Stimulated activated naive CD4-positive, alpha-beta T cell (primary cell): ENCODE results near the gene RPL23.
A peak's percentile ranks its signal among the peaks of the same experiment; 100 is the strongest.

Experiments used
- DNase-seq, 6 experiments: peaks; one replicate each; lab custom pipeline; 2025; lab: John Stamatoyannopoulos, UW

RPL23 gene

GRCh38 chr17:38883592-38884526 is 30.3 kb upstream of the RPL23 start:
- peak in 3 of 6 experiments; percentile 10 to 25 (median 23) for DNase-seq

- DNase-seq, result no peak
Measured at GRCh38 chr17:38882870-38883269, 29.3 kb upstream of the RPL23 start.

GRCh38 chr17:38881600-38882191 is 28.2 kb upstream of the RPL23 start:
- DNase-seq, result peak in 3 of 6 experiments; percentile 12 to 55 (median 27)

GRCh38 chr17:38879878-38880665 is 26.6 kb upstream of the RPL23 start:
- DNase-seq, result peak in 3 of 6 experiments; percentile 17 to 30 (median 24)

- DNase-seq, result peak; percentile 32 to 53 (median 41)
Measured at GRCh38 chr17:38877130-38877851, 23.8 kb upstream of the RPL23 start.

- no peak for DNase-seq
Measured at GRCh38 chr17:38875477-38876075, 22.1 kb upstream of the RPL23 start.

- DNase-seq, result no peak
Measured at GRCh38 chr17:38874505-38875400, 21.2 kb upstream of the RPL23 start.

GRCh38 chr17:38873640-38874380 is 20.3 kb upstream of the RPL23 start:
- DNase-seq, result no peak

- no peak for DNase-seq
Measured at GRCh38 chr17:38872671-38873385, 19.3 kb upstream of the RPL23 start.

- no peak for DNase-seq
Measured at GRCh38 chr17:38872027-38872511, 18.5 kb upstream of the RPL23 start.

GRCh38 chr17:38871247-38872015 is 17.9 kb upstream of the RPL23 start:
- peak; percentile 35 to 60 (median 52) for DNase-seq

- peak; percentile 47 to 69 (median 66) for DNase-seq
Measured at GRCh38 chr17:38870259-38871165, 17.0 kb upstream of the RPL23 start.

- peak; percentile 75 to 89 (median 82) for DNase-seq
Measured at GRCh38 chr17:38869526-38870258, 16.2 kb upstream of the RPL23 start, which contains the start of gene LASP1. LASP1 (plus strand) TSS chr17:38870058; CDS start chr17:38870190, 132 bp downstream.

- DNase-seq, result peak; percentile 78 to 90 (median 84)
Measured at GRCh38 chr17:38868817-38869525, 15.4 kb upstream of the RPL23 start.
